RKO (cell line): ENCODE results near the gene RALGAPA2.

Experiments
- DNase-seq: peaks from one replicate; pipeline ENCODE4 v3.0.0-alpha.2; 2016; ENCODE audit warnings: low spot score

The RALGAPA2 gene

GRCh38 chr20:20465252-20465651 is 247.2 kb downstream of the RALGAPA2 start:
- DNase-seq, result peak; percentile 5

- no peak for DNase-seq
Observed at GRCh38 chr20:20463933-20464374, 248.5 kb downstream of the RALGAPA2 start.

- DNase-seq, result no peak
Observed at GRCh38 chr20:20462185-20462584, 250.3 kb downstream of the RALGAPA2 start.

DNA sequence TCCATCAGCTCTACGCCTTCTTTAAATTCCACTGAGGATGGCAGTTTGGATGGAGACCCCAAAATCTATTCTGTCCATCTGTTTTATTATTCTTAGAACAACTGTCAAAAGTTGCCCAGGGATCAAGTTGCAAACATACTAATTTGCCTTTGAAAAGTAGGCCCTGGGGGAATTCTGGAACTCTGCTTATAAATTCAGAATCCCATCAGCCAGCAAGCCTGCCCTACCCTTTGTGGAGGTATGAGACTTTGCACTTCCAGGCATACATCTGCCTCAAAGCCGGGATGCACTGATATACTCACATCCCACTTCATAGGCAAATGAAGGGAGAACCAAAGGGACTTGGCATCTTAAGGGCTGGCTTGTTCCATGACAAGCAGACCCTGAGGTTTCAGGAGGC is 250.9 kb downstream of the RALGAPA2 start:
- DNase-seq, result no peak

GRCh38 chr20:20459726-20460125 is 252.7 kb downstream of the RALGAPA2 start:
- peak; percentile 14 for DNase-seq

DNA sequence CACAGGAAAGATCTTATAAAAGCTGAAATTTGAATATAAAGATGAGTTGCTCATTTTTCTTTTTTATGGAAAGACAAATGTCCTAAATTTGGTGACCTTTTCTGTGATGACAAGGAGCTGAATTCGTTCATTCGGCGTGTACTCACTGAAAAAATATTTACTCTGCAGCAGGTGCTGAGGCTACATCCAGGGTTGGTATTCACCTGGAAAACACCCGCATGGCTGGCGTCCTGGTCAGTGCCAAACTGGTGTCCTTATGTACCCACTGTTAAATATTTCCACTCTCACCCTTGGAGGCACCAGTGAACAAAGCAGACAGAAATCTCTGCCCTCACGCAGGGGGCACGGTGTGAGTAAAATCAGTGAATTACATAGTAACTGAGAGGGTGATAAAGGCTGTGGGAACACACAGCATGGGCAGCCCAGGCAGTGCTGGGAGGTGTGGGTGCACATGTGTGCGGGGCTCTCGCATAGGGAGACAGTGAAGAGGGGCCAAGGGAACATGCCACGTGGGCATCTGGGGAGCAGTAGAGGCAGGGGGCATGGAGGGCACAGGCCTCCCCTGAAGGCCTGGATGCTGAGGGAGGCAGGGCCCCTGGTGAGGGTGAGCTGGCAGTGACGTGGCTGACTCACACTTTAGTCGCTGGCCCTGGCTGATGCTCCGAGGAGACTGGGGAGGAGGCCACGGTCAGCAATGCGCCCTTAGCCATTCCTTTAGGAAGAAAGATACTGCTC is 254.9 kb downstream of the RALGAPA2 start:
- peak; percentile 58 for DNase-seq

DNA sequence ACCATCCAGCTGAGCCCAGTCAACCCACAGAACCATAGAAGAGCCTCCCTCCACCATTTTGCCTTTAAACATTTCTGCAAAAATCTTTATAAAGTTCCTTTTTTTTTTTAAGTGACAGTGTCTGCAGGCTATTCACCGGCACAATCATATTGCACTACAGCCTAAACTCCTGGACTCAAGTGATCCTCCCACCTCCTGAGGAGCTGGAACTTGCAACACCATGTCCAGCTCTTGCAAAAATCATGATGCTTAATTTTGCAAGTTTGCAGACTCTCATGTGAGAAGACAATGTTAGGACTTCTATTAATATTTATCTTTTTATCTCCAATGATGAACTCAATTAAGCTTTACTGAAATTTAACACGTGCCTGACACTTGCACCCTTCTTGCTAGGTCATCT is 255.7 kb downstream of the RALGAPA2 start:
- no peak for DNase-seq

GRCh38 chr20:20455926-20456325 is 256.5 kb downstream of the RALGAPA2 start:
- no peak for DNase-seq

DNA sequence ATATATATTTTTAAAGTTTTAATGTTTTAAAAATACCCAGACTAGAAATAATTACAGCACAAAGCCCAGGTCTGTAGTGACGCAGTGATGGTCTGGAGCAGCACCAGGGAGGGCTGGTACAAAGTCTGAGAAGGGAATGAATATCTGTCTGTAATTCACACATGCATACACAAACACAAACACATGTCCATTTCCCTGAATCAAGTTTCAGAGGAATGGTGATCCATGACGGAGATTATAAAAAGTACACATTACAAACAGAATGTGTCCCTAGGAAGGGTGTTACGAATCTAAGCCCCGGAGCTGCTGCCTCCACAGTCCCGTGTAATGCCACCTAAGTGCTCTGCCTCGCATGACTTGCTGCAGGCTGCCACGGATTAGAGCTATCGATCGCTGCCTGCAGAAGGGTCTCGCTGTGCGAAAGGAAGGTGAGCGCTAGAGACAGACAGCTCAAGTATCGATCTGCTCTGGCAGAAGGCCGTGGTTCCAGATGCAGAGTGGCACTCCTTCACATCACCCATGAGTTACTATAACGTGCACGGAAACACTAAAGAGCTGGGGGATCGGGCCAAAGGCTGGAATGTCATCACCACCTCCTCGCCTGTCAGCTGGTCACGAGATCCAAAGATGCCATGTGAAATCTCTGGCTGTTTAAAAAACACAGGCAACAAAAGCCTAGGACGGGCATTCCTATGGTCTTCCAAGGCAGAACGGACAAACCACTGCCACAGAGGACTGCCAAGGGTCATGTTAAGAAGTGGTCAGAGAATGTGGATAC is 257.4 kb downstream of the RALGAPA2 start:
- DNase-seq, result no peak

GRCh38 chr20:20454367-20454766 is 258.1 kb downstream of the RALGAPA2 start:
- no peak for DNase-seq

DNA sequence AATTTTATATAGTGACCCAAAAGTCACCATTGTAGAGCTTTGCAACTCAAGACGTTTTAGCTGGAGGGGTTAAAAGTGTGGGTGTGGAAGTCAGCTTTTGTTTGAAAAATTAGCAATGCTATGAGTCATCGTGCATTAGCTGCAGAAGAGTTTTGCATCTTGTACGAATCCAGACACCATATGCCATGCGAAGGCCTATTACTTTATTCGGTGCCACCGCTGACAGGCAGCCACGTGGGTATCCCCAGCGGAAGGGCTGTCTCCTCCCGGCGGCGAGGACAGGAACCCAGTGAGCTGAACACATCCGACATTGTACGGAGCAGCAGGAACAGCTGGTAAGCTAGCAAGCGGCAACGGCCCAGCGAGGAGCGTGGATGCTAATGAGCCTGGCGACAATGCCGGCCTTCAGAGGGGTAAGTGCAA is 260.2 kb downstream of the RALGAPA2 start:
- DNase-seq, result peak; percentile 48

DNA sequence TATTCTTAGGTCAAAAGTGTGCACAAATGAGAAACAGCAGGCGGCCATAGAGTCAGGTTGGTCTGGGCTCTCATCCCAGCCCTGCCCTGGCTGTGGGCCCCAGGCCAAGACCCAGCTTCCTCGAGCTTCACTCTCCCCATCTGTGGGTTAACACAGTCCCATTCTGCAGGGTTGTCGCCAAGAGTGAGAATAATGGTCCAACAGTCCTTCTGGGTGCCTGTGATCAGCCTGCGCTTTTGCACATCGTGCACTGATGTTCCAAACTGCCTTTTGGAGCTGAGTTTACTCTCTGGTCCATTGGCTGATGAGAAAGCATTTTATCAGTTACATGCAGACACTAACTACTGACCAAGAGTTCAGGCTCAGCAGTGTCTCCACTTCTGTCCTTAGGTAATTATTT is 261.9 kb downstream of the RALGAPA2 start:
- no peak for DNase-seq

GRCh38 chr20:20448881-20449280 is 263.6 kb downstream of the RALGAPA2 start:
- no peak for DNase-seq

- DNase-seq, result no peak
Observed at GRCh38 chr20:20447196-20447595, 265.2 kb downstream of the RALGAPA2 start.

DNA sequence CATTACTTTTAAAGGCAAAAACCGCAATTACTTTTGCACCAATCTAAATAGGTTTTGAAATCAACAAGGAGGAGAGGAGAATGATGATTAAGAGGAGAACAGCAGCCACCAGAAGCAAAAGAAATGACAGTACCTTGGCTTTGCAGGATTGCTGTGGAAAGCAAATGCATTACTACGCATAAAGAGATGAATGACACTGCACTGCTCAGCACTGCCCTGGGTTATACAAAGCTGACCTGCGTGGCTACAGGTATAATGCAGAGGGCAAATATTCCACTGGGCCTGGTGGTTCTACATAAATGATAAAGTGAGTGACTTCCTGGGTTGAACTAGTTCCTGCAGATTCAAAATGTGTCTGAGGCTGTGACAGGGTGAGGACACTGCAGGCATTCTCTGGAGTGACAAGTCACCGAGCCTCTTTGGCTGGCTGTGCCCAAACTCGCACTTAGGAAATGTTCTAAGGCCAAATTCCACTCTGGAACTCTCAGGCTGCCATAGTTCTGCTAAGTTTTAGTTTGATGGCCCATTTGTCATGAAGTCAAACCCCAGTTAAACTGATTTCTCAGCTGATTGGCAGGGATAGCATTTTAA is 265.9 kb downstream of the RALGAPA2 start:
- no peak for DNase-seq

GRCh38 chr20:20446001-20446400 is 266.4 kb downstream of the RALGAPA2 start:
- no peak for DNase-seq

DNA sequence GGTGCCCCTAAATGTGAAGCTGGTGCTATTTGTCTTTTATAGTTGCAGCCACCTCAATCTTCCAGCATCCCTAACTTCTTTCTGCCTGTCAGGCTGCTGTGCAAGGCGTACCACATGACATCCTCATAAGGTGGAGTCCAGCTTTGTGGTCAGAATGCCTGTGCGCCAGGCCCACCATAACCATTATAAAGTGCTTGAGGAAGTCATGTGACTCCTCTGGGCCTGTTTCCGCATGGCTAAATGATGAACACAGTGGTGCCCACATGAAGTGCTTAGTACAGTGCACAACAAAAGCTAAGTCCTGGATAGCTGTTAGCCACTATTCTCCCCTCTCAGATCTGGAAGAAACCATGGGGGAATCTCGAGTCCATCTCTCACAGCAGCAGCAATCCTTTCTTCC is 268.9 kb downstream of the RALGAPA2 start:
- no peak for DNase-seq

DNA sequence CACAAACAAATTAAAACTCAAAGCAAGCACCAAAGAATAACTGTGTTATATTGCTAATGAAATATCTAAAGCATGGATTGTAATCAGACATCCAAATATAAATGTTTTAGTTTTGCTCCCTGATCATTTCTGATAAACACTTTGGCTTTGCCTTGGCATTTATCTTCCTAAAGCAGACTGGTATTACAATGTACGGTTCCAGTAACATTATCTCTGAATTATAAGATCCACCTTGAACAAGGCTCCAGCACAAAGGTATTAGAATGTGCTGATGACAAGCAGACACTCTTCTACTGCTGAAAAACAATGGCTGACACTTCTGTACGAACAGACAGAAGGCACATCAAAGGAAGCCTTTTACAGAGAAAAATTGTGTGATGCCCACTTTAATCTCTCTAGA is 270.0 kb downstream of the RALGAPA2 start:
- DNase-seq, result no peak

DNA sequence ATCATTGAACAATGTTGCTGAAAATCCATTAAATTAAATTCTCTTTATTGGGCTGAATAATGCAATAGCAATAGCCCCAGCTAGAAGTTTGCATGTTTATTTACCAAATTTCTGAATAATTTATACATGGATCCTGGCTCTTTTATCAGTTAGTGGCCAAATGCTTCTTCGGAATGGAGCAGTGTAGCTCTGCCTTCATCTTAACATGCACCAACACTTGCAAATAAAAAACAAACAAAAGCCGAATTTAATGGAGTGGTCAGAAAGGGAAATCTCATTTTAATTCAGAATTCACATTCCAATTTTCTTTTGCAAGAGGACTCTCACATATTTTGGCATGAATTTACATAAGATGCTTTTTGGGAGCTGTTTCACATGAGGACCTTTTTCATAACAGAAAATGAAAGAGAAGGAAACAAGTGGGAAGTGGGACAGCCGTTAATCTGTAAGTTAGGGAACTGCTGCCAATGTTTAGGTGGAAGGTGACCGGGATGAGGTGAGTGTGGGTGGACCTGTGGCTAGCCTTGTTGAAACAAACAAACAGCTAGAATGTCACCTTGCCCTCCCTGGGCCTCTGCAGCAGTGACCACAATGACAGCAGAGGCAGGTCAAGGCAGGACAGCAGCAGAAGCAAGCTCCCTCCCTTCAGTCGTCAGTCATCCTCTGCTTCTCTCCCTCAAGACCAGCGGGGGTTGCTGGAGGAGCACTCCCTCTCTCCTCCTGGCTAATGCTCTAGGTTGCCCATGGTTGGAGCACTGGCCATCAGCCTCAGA is 271.4 kb downstream of the RALGAPA2 start:
- no peak for DNase-seq

GRCh38 chr20:20440481-20440880 is 272.0 kb downstream of the RALGAPA2 start:
- no peak for DNase-seq

GRCh38 chr20:20439602-20440190 is 272.7 kb downstream of the RALGAPA2 start:
- no peak for DNase-seq

DNA sequence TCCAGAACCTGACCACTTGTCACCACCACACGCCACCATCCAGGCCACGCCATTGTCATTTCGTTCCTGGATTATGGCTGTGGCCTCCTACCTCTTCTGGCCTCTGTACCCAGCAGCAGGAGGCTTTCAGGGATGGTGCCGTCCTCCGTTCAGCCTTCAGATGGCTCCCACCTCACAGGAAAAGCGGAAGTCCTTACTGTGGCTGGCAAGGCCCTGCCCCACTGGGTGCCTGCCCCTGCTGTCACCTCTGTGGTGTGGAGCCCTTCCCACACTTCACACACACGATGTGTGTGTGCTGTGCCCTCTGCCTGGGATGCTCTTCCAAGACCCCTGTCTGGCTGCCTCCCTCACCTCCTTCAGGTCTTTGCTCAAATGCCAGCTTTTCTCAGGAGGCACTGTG is 275.1 kb downstream of the RALGAPA2 start:
- no peak for DNase-seq
